Measurements from ENCODE around the gene ATL2.
"Not testable (repeated sequence)": the region's sequence is repeated elsewhere in the genome, so short reads cannot be mapped to it uniquely, and the experiment has no call there.

Gene ATL2

GRCh38 chr2:38327580-38327979 is 49.5 kb downstream of the ATL2 start:
- DNase-seq (ENCODE audit: low spot score), result no peak

DNA sequence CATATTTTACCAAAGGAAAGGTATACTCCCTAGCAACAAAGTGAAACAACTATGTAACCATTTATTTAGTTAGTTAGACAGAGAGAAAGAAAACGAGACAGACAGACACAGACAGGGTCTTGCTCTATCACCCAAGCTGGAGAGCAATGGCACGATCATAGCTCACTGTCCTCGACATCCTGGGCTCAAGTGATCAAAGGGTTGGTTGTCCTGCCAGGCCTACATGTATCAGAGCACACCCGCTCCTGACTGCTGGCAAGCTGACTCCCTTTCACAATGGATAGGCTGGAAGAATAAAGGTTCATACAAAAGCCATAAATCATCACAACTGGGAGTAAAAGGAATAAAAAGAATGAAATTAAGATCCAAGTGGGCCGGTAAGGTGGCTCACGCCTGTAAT is 53.5 kb downstream of the ATL2 start:
- no peak for DNase-seq (ENCODE audit: low spot score)

DNA sequence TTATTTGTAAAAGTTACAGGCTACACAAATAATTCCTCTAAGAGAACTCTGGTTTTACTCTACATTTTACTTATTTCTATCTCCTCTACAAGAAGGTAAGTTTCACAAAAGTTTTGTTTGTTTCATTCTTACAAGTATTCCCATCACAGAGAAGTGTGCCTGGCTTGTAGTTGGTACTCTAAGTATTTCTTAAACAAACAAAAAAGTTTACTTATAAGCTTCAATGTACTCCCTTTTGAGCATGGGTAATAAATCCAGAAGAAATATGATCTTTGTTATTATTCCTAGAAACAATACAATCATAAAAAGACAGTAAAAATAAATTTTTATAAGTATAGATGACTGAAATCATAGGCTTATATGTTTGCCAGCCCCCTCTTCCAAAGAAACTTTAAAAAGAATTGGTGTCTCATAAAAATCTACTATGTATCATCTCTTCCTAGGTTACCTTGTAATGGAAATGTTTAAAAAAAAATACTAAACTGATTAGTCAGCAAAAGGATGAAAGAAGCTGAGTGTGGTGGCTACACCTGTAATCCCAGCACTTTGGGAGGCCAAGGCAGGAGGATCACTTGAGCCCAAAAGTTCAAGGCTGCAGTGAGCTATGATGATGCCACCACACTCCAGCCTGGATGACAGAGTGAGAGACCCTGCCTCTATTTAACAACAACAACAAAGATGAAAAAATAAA is 54.7 kb downstream of the ATL2 start:
- DNase-seq (ENCODE audit: low spot score), result no peak

GRCh38 chr2:38319240-38319639 is 57.8 kb downstream of the ATL2 start:
- not testable (repeated sequence) for DNase-seq (ENCODE audit: low spot score)

- no peak for DNase-seq (ENCODE audit: low spot score)
Measured at GRCh38 chr2:38317725-38318124, 59.3 kb downstream of the ATL2 start.

- peak; percentile 68 for DNase-seq (ENCODE audit: low spot score)
Measured at GRCh38 chr2:38315707-38316333, 61.3 kb downstream of the ATL2 start.

GRCh38 chr2:38308821-38309220 is 68.3 kb downstream of the ATL2 start:
- no peak for DNase-seq (ENCODE audit: low spot score)

- no peak for DNase-seq (ENCODE audit: low spot score)
Measured at GRCh38 chr2:38301969-38302702, 74.9 kb downstream of the ATL2 start.

DNA sequence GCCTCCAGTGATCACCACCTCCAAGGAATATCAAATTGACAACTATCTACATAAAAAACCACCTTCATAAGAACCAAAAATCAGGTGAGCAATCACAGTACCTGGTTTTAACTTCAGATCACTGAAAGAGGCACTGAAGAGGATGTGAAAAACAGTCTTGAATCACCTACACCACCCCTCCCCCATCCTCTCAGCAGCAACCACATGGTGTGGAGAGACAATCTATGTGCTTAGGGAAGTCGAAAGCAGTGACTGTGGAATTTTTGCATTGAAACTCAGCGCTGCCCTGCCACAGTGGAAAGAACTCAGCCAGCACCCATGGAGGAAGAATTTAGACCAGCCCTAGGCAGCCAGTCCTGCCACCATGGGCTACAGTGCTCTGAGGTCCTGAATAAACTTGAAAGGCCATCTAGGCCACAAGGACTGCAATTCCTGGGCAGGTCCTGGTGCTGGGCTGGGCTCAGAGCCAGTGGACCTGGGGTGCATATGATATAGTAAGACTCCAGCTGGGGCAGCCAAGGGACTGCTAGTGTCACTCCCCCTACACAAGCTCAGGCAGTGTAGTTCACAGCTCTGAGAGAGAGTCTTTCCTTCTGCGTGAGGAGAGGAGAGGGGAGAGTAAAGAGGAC is 75.6 kb downstream of the ATL2 start:
- no peak for DNase-seq (ENCODE audit: low spot score)

DNA sequence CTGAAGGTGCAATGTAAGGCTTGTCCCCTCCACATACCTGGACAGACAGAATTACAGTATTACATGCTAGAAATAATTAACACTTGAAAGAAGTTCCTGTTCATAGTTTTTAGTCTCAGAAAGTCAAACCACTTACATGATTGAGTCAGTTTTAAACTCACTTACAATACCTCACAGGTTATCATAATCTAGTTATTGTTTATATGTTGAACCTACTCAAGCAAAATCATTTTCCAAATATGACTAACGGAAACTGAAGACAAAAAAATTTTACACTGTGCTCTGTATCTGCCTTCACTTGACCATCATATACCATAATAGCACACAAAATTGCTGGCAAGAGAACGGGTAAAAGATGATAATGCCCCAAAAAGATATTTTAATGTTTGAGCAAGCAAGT is 78.5 kb downstream of the ATL2 start:
- no peak for DNase-seq (ENCODE audit: low spot score)

DNA sequence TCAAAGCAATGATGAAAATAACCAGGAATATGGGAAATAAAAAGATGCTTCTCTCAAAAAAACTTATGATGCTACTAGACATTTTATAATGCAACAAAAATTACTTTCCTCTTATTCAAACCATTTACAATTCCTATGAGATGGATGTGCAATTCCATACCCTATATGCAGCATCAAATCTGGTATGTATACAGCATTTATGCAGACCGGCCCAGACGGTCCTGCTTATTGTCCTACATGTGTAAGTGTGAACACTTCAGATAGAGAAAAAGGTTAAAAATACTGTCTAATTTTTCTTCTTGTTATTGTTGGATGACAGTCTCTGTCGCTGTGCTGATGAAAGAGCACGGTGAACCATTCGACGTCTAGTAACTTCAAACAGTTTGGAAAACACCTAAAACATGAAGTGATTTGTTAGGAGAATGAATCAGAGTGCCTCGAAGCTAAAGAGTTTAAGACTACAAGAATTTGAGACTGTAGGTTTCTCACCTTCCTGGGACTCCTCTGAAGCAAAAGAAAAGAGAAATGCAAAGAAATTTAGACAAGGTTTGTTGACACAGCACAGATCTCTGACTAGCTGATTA is 80.8 kb downstream of the ATL2 start:
- DNase-seq (ENCODE audit: low spot score), result no peak

DNA sequence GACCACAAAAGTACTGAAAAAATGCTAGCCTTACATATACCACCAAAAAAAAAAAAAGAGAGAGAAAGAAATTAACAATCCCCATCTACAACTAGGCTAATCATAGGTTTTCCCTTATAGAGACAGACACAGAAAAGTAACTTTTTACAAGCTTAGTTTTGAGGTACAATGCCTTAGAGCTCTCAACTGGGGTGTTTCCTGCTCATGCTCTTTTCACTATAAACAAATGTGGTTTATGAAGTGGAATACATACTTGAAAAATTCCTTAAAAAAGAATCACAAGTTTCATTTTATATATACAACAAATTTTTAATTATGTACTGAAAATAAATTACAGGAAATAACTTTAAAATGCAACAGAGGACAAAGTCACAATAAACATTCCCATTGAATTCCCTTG is 82.5 kb downstream of the ATL2 start:
- DNase-seq (ENCODE audit: low spot score), result no peak

GRCh38 chr2:38293152-38293865 is 83.8 kb downstream of the ATL2 start:
- DNase-seq (ENCODE audit: low spot score), result no peak

GRCh38 chr2:38290332-38290731 is 86.7 kb downstream of the ATL2 start:
- DNase-seq (ENCODE audit: low spot score), result no peak

- DNase-seq (ENCODE audit: low spot score), result no peak
Measured at GRCh38 chr2:38284971-38285370, 92.1 kb downstream of the ATL2 start.

DNA sequence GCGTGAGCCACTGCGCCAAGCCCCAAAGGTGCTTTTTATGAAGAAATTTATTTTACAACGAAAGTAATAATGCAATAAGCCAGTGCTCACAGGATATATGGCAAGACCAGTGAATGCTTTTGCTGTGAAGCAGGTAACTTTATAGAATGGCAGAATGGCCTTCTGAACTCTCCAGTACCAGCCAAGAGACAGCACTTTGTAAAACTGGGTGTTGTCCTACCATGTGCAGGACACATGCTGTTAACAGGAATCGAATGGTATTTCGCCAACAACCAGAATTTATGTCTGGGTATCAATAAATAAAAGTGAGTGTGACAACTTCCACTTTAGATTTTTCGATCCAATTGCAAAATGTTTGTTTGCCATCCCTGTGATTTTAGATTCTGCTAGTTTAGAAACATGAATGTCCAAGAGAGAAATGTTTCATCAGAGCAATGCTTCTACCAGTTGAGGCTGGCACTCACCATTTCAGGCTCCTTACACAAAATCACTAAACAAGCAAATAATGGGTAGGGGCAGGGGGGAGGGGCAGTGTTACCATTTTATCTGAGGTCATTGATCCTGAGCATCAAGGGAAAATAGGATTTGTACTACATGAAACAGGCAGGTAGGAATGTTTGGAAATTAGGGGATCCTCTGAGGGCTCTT is 95.9 kb downstream of the ATL2 start:
- DNase-seq (ENCODE audit: low spot score), result no peak

- DNase-seq (ENCODE audit: low spot score), result no peak
Measured at GRCh38 chr2:38279201-38279600, 97.9 kb downstream of the ATL2 start.

DNA sequence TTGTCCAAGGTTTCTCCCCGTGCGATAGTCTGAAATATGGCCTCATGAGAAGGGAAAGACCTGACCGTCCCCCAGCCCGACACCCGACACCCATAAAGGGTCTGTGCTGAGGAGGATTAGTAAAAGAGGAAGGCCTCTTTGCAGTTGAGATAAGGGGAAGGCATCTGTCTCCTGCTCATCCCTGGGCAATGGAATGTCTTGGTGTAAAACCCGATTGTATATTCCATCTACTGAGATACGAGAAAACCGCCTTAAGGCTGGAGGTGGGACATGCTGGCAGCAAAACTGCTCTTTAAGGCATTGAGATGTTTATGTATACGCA is 99.0 kb downstream of the ATL2 start:
- DNase-seq (ENCODE audit: low spot score), result not testable (repeated sequence)

DNA sequence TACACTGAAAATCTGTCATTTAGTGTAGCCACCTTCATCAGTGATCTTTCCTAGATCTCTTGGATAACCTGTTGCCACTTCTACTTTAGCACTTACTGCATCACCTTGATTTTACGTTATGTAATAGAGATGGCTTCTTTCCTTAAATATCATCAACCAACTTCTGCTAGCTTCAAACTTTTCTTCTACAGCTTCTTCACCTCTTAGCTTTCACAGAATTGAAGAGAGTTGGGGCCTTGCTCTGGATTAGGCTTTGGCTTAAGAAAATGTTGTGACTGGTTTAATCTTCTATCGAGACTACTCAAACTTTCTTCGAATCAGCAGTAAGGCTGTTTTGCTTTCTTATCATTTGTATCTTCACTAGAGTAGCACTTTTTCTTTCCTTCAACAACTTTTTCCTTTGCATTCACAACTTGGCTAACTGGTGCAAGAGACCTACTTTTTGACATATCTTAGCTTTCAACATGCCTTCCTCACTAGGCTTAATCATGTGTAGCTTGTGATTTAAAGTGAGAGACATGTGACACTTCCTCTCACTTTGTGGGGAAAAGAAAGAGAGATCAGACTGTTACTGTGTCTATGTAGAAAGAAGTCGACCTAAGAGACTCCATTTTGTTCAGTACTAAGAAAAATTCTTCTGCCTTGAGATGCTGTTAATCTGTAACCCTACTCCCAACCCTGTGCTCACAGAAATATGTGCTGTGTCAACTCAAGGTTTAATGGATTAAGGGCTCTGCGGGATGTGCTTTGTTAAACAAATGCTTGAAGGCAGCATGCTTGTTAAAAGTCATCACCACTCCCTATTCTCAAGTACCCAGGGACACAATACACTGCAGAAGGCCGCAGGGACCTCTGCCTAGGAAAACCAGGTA is 99.6 kb downstream of the ATL2 start:
- no peak for DNase-seq (ENCODE audit: low spot score)

All from cerebellar cortex (tissue), 1 donor.